Measurements from ENCODE around the gene CRACDL.

- TF ChIP-seq NR2F6 (IDR thresholded peaks at IDR 0.05) (no peak), NR2F6 (CRISPR knock-in tag; IDR thresholded peaks at IDR 0.05) (no peak), U2AF1 (optimal IDR thresholded peaks at IDR 0.05; ENCODE audit: low read depth, low read length) (no peak), ZSCAN29 (CRISPR knock-in tag; conservative IDR thresholded peaks at IDR 0.05) (no peak), ZNF639 (CRISPR knock-in tag; conservative IDR thresholded peaks at IDR 0.05) (no peak), ZFP82 (CRISPR knock-in tag; IDR thresholded peaks at IDR 0.05; ENCODE audit: borderline replicate concordance) (no peak), SP1 (IDR thresholded peaks at IDR 0.05) (no peak), SP1 (CRISPR knock-in tag; IDR thresholded peaks at IDR 0.05) (no peak), ZNF513 (CRISPR knock-in tag; conservative IDR thresholded peaks at IDR 0.05) (no peak), FOXM1 (CRISPR knock-in tag; IDR thresholded peaks at IDR 0.05) (no peak)
- TF ChIP-seq, protein P1, sequence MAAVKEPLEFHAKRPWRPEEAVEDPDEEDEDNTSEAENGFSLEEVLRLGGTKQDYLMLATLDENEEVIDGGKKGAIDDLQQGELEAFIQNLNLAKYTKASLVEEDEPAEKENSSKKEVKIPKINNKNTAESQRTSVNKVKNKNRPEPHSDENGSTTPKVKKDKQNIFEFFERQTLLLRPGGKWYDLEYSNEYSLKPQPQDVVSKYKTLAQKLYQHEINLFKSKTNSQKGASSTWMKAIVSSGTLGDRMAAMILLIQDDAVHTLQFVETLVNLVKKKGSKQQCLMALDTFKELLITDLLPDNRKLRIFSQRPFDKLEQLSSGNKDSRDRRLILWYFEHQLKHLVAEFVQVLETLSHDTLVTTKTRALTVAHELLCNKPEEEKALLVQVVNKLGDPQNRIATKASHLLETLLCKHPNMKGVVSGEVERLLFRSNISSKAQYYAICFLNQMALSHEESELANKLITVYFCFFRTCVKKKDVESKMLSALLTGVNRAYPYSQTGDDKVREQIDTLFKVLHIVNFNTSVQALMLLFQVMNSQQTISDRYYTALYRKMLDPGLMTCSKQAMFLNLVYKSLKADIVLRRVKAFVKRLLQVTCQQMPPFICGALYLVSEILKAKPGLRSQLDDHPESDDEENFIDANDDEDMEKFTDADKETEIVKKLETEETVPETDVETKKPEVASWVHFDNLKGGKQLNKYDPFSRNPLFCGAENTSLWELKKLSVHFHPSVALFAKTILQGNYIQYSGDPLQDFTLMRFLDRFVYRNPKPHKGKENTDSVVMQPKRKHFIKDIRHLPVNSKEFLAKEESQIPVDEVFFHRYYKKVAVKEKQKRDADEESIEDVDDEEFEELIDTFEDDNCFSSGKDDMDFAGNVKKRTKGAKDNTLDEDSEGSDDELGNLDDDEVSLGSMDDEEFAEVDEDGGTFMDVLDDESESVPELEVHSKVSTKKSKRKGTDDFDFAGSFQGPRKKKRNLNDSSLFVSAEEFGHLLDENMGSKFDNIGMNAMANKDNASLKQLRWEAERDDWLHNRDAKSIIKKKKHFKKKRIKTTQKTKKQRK (IDR thresholded peaks at IDR 0.05; ENCODE audit: low read length): no peak
Measured at GRCh38 chr2:98777710-98778109, 158.3 kb downstream of the CRACDL start.
